Smooth muscle cell (in vitro differentiated cells): ENCODE data around the gene CLN6. TPM values are rescaled to one million over a fixed set of nuclear protein-coding genes. Genes with fewer than 3 reads are reported as not detected.
A peak's percentile ranks its signal among the peaks of the same experiment; 100 is the strongest.

Experiments used
- DNase-seq: peaks from one replicate; lab custom pipeline; 2025; ENCODE audit not compliant: unreplicated experiment; lab: John Stamatoyannopoulos, UW
- H2AFZ ChIP-seq: fragments of 200-600 bp; sonication (generic); 2 replicates; pipeline ENCODE4 v1.6.0; 2016; ENCODE audit warnings: antibody characterized with exemption, low read depth, mild to moderate bottlenecking
- H3F3A ChIP-seq: fragments of 200-600 bp; sonication (generic); 2 replicates; pipeline ENCODE4 v1.6.0; 2017; ENCODE audit warnings: antibody characterized with exemption, low read depth
- H3K27ac ChIP-seq: fragments of 200-600 bp; sonication (generic); 2 replicates; pipeline ENCODE4 v1.5.1; 2016; ENCODE audit warnings: low read depth, mild to moderate bottlenecking
- H3K27me3 ChIP-seq: fragments of 200-600 bp; sonication (generic); 2 replicates; pipeline ENCODE4 v1.6.1; 2016; ENCODE audit warnings: low read depth, mild to moderate bottlenecking
- H3K36me3 ChIP-seq: fragments of 200-600 bp; sonication (generic); 2 replicates; pipeline ENCODE4 v1.5.1; 2016; ENCODE audit warnings: low read depth
- H3K4me1 ChIP-seq: fragments of 200-600 bp; sonication (generic); 2 replicates; pipeline ENCODE4 v1.5.1; 2016; ENCODE audit warnings: low read depth
- H3K4me2 ChIP-seq: fragments of 200-600 bp; sonication (generic); 2 replicates; pipeline ENCODE4 v1.6.0; 2016; ENCODE audit warnings: mild to moderate bottlenecking
- H3K4me3 ChIP-seq: fragments of 200-600 bp; sonication (generic); 2 replicates; pipeline ENCODE4 v1.5.1; 2016; ENCODE audit warnings: mild to moderate bottlenecking
- H3K79me2 ChIP-seq: fragments of 200-600 bp; sonication (generic); 2 replicates; pipeline ENCODE4 v1.6.0; 2016; ENCODE audit warnings: low read depth, mild to moderate bottlenecking
- H3K9ac ChIP-seq: fragments of 200-600 bp; sonication (generic); 2 replicates; pipeline ENCODE4 v1.6.0; 2016; ENCODE audit warnings: low read depth
- H3K9me3 ChIP-seq: fragments of 200-600 bp; sonication (generic); replicated peaks from 2 replicates; pipeline ENCODE4 v1.5.1; 2016; ENCODE audit warnings: low read depth
- H4K20me1 ChIP-seq: fragments of 200-600 bp; sonication (generic); 2 replicates; pipeline ENCODE4 v1.6.0; 2016; ENCODE audit warnings: low read depth
- CTCF ChIP-seq: fragments of 200-600 bp; sonication (generic); IDR thresholded peaks from 2 replicates; pipeline ENCODE4 v1.5.1; 2017; ENCODE audit warnings: borderline replicate concordance, mild to moderate bottlenecking, antibody characterized with exemption; ENCODE audit not compliant: insufficient read depth, poor library complexity, severe bottlenecking
- WGBS: methylation state at CpG from one replicate; pipeline ENCODE4 v1.1.7; 2016; ENCODE audit warnings: low lambda C conversion rate; 5-methylcytosine and 5-hydroxymethylcytosine counted together
- polyA plus RNA-seq: library from polyadenylated mRNA; unstranded; fragments of >200 nt; fragmentation: Nextera tagmentation; extraction: Ambion mirVana; gene quantifications from 2 replicates; pipeline ENCODE4 v1.2.1, GENCODE V29; 2016
- total RNA-seq: library from RNA; depleted of rRNA; stranded (reverse); fragments of >200 nt; gene quantifications from 2 replicates; pipeline ENCODE4 v1.2.3, GENCODE V29; 2014

The CLN6 gene
- total and polyA plus RNA-seq, 2 experiments from 2014 or later = 2.5 to 15.2 TPM

DNA sequence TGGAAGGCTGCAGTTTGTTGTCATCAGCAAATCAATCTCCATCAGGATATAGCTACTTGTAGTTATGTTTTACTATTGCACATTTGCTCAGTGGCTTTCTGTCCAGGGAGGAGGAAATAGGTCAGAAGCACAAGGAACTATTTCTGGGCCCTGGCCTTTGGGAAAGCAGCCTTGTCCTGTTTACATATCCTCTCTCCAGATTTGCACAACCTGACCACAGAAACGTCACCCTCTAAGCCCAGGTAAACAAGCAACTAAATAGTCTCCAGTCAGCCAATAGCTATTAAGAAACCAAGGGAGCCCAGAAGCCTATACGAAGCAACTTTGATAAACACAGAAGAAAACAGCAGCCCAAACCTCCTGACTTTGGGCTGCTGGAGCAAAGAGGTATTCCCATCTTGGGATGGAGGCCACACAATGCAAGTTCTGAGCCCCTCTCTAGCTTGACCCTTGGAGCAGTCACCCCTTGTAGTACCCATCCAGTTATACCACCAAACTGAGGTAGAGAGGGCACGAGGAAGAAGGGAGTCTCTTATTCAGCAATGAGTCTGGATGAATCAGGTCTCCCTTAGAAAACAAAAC is 45.7 kb upstream of the CLN6 start:
- H3K4me2 ChIP-seq = no peak overlapping the region
- no peak overlapping the region for H3K9ac ChIP-seq
- TF ChIP-seq CTCF = no peak
- no peak for DNase-seq
- H4K20me1 ChIP-seq = peaks cover 20% of the 10 kb centered on the region
- peaks cover 37% of the 10 kb centered on the region for H3K4me1 ChIP-seq
- no peak overlapping the region for H2AFZ ChIP-seq
- no peaks in the 10 kb centered on the region for H3K9me3 ChIP-seq
- peaks cover 34% of the 10 kb centered on the region for H3F3A ChIP-seq
- no peak overlapping the region for H3K4me3 ChIP-seq
- H3K27ac ChIP-seq = no peak overlapping the region
- 72% methylated on average over 3 of the region's 3 CpGs for WGBS
- peaks cover 21% of the 10 kb centered on the region for H3K79me2 ChIP-seq
- no peaks in the 10 kb centered on the region for H3K27me3 ChIP-seq
- no peaks in the 10 kb centered on the region for H3K36me3 ChIP-seq

GRCh38 chr15:68274201-68274848 is 44.8 kb upstream of the CLN6 start:
- Histone ChIP-seq H3K4me2 (no peak overlapping the region), H3K27me3 (no peaks in the 10 kb centered on the region), H3K36me3 (no peaks in the 10 kb centered on the region), H3K9ac (no peak overlapping the region), H3K9me3 (no peaks in the 10 kb centered on the region), H3F3A (peaks cover 34% of the 10 kb centered on the region), H3K79me2 (peaks cover 12% of the 10 kb centered on the region), H3K4me1 (peaks cover 28% of the 10 kb centered on the region), H3K27ac (peak overlapping the region; percentile 95), H2AFZ (no peak overlapping the region), H3K4me3 (no peak overlapping the region), H4K20me1 (peaks cover 10% of the 10 kb centered on the region)
- WGBS = 66% methylated on average over 5 of the region's 5 CpGs
- TF ChIP-seq CTCF = no peak
- DNase-seq = no peak

DNA sequence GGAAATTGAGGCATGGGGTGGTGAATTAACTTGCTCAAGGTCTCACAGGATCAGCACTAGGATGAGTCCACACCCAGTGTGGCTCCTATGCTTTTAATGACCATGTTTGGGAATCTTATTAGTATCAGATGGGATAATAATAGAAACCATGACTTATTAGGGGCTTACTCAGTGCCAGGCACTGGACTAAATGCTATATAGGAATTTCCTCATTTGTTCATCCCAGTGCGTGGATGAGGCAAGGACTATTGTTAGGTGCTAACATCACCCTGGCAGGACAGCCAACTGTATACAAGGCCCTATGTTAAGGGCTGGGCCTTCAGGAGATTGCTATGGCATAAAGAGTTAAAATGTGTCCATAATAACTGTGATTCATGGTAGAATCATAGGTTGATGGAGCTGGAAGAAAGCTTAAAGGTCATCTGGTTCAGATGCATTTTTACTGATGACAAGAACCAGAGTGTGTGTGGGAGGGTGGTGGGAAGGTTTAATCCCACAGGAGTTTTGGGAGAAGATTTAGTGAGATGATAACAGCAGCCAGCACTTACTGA is 43.3 kb upstream of the CLN6 start:
- no peak overlapping the region for H3K4me3 ChIP-seq
- DNase-seq = no peak
- TF ChIP-seq CTCF = no peak
- no peak overlapping the region for H2AFZ ChIP-seq
- H3K36me3 ChIP-seq = no peaks in the 10 kb centered on the region
- no peaks in the 10 kb centered on the region for H3K27me3 ChIP-seq
- H3K4me1 ChIP-seq = peaks cover 23% of the 10 kb centered on the region
- peak overlapping the region; percentile 45 for H3K9ac ChIP-seq
- WGBS = 21% methylated on average over 1 of the region's 1 CpG
- peak overlapping the region; percentile 75 for H3K4me2 ChIP-seq
- no peaks in the 10 kb centered on the region for H3K79me2 ChIP-seq
- H3K27ac ChIP-seq = peak overlapping the region; percentile 95
- peaks cover 34% of the 10 kb centered on the region for H3F3A ChIP-seq
- no peaks in the 10 kb centered on the region for H4K20me1 ChIP-seq
- no peaks in the 10 kb centered on the region for H3K9me3 ChIP-seq
